ENCODE results near the gene F8. TPM values are rescaled to one million over a fixed set of nuclear protein-coding genes. Genes with fewer than 3 reads are reported as not detected.
"Not testable (repeated sequence)": the region's sequence is repeated elsewhere in the genome, so short reads cannot be mapped to it uniquely, and the experiment has no call there.

F8 gene
- total and polyA plus RNA-seq, 4 donors = 6.1 to 38.1 (median 7.6) TPM

GRCh38 chrX:154827194-154828015 lies 195.1 kb downstream of the F8 start:
- Histone ChIP-seq H3K4me1 (ENCODE audit: control insufficient read depth in 5 of 5, insufficient read depth in 5 of 5, low read length in 5 of 5) (no peaks in the 10 kb centered on the region), H3K9me3 (ENCODE audit: control insufficient read depth in 4 of 4, insufficient read depth in 3 of 4, low read length in 3 of 4) (no peaks in the 10 kb centered on the region), H3K9ac (ENCODE audit: insufficient read depth in 1 of 2, low read length in 2 of 2) (no peak overlapping the region), H3K4me3 (no peak overlapping the region), H3K27ac (ENCODE audit: low read depth in 1 of 2, low read length in 1 of 2) (no peak overlapping the region), H3K36me3 (ENCODE audit: control insufficient read depth in 4 of 4, insufficient read depth in 4 of 4, low read length in 4 of 4) (no peaks in the 10 kb centered on the region), H3K27me3 (ENCODE audit: control insufficient read depth in 3 of 3, insufficient read depth in 3 of 3, low read length in 2 of 3) (peaks cover 0 to 3% (median 2%) of the 10 kb centered on the region in 3 donors)
- no peak for ATAC-seq (ENCODE audit: insufficient read depth, low FRiP score)
- WGBS, 2 donors = 51 to 71% methylated on average over 4 of the region's 4 CpGs
- DNase-seq = no peak
- TF ChIP-seq CTCF (IDR thresholded peaks at IDR 0.05; ENCODE audit: control extremely low read depth, extremely low read depth) = no peak

- ATAC-seq (ENCODE audit: insufficient read depth, low FRiP score); H3K9me3 ChIP-seq (ENCODE audit: control insufficient read depth in 4 of 4, insufficient read depth in 3 of 4, low read length in 3 of 4); H3K27ac ChIP-seq (ENCODE audit: low read depth in 1 of 2, low read length in 1 of 2); H3K36me3 ChIP-seq (ENCODE audit: control insufficient read depth in 4 of 4, insufficient read depth in 4 of 4, low read length in 4 of 4); DNase-seq; H3K4me3 ChIP-seq; H3K9ac ChIP-seq (ENCODE audit: insufficient read depth in 1 of 2, low read length in 2 of 2); H3K27me3 ChIP-seq (ENCODE audit: control insufficient read depth in 3 of 3, insufficient read depth in 3 of 3, low read length in 2 of 3); H3K4me1 ChIP-seq (ENCODE audit: control insufficient read depth in 5 of 5, insufficient read depth in 5 of 5, low read length in 5 of 5): not testable (repeated sequence)
- no CpG with 5 or more reads among the region's 3 CpGs for WGBS, 2 donors
Observed at GRCh38 chrX:154825586-154825985, 196.9 kb downstream of the F8 start.

- Histone ChIP-seq H3K36me3 (ENCODE audit: control insufficient read depth in 4 of 4, insufficient read depth in 4 of 4, low read length in 4 of 4) (no peaks in the 10 kb centered on the region), H3K4me3 (no peak overlapping the region), H3K9ac (ENCODE audit: insufficient read depth in 1 of 2, low read length in 2 of 2) (no peak overlapping the region), H3K4me1 (ENCODE audit: control insufficient read depth in 5 of 5, insufficient read depth in 5 of 5, low read length in 5 of 5) (no peaks in the 10 kb centered on the region), H3K27me3 (ENCODE audit: control insufficient read depth in 3 of 3, insufficient read depth in 3 of 3, low read length in 2 of 3) (no peaks in the 10 kb centered on the region), H3K27ac (ENCODE audit: low read depth in 1 of 2, low read length in 1 of 2) (no peak overlapping the region), H3K9me3 (ENCODE audit: control insufficient read depth in 4 of 4, insufficient read depth in 3 of 4, low read length in 3 of 4) (no peaks in the 10 kb centered on the region)
- ATAC-seq (ENCODE audit: insufficient read depth, low FRiP score) (no peak), DNase-seq (no peak)
- TF ChIP-seq CTCF (IDR thresholded peaks at IDR 0.05; ENCODE audit: control extremely low read depth, extremely low read depth) = no peak
- 79 to 95% methylated on average over 1 of the region's 1 CpG for WGBS, 2 donors
Observed at GRCh38 chrX:154824638-154825037, 197.9 kb downstream of the F8 start.

- no peak for TF ChIP-seq CTCF (IDR thresholded peaks at IDR 0.05; ENCODE audit: control extremely low read depth, extremely low read depth)
- H3K9ac ChIP-seq (ENCODE audit: insufficient read depth in 1 of 2, low read length in 2 of 2) = no peak overlapping the region
- 72 to 81% methylated on average over 3 of the region's 3 CpGs for WGBS, 2 donors
- DNase-seq (no peak), ATAC-seq (ENCODE audit: insufficient read depth, low FRiP score) (no peak)
- no peaks in the 10 kb centered on the region for H3K36me3 ChIP-seq (ENCODE audit: control insufficient read depth in 4 of 4, insufficient read depth in 4 of 4, low read length in 4 of 4)
- no peak overlapping the region for H3K27ac ChIP-seq (ENCODE audit: low read depth in 1 of 2, low read length in 1 of 2)
- H3K4me1 ChIP-seq (ENCODE audit: control insufficient read depth in 5 of 5, insufficient read depth in 5 of 5, low read length in 5 of 5) = no peaks in the 10 kb centered on the region
- H3K9me3 ChIP-seq (ENCODE audit: control insufficient read depth in 4 of 4, insufficient read depth in 3 of 4, low read length in 3 of 4) = no peaks in the 10 kb centered on the region
- H3K27me3 ChIP-seq (ENCODE audit: control insufficient read depth in 3 of 3, insufficient read depth in 3 of 3, low read length in 2 of 3) = no peaks in the 10 kb centered on the region
- H3K4me3 ChIP-seq = no peak overlapping the region
Observed at GRCh38 chrX:154822029-154822428, 200.5 kb downstream of the F8 start.

Measured in lung (tissue), 12 donors.